HG02623 (cell line): ENCODE measurements around the gene STRIT1.

Source experiments
- ATAC-seq: cut with Tn5 transposase; IDR thresholded peaks from one replicate; pipeline ENCODE4 v1.9.1; 2021; ENCODE audit warnings: moderate library complexity; ENCODE audit not compliant: unreplicated experiment

STRIT1 gene

GRCh38 chr3:155293516-155293915 is at the start of gene STRIT1:
Gene STRIT1, minus strand, starts transcription at chr3:155293683.
- ATAC-seq = no peak

GRCh38 chr3:155342344-155342743 is 48.9 kb upstream of the STRIT1 start:
- ATAC-seq = no peak

DNA sequence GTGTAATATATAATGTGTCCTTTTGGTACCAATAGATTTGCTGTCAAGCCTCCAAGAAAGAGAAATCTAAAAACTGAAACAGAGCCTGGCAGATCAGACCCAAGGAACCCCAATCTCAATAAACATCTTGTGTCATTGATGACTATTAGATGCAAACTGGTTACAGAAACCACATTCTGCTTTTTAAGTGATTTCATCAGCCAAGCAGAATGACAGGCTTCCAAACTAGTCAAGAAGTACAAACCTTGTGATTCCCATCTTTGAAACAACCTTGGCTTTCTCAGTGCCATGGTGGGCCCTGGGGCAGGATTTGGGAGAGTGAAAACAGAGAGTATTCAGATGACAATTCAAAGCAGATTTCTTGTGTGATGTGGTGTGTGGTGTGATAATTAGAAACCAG is 45.6 kb upstream of the STRIT1 start:
- no peak for ATAC-seq

DNA sequence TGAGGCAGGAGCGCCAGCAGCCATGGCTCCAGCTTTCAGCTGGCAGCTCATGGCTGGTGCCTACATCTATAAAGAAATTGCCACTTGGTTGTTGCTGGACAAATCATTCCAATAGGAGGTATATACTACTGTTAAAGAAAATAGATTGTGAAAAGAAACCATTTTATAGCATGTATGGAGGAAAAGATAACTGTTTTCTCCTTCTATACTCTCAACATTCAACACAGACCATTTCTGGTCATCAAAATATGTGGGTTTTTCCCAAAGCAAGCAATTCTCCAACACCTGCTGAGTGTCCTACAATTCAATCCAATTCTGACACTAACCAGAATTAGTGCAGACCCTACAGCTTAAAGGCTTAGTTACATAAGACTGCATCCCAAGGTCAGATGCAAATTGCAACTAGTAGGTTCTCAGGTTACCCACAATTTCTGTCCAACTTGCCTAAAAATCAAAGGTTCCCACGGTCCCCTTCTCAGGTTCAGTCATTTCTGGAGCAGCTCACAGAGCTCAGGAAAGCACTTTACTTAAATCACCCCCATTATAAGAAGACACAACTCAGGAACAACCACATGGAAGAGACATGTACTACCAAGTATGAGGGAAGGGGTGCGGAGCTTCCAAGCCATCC is 42.4 kb upstream of the STRIT1 start:
- no peak for ATAC-seq

DNA sequence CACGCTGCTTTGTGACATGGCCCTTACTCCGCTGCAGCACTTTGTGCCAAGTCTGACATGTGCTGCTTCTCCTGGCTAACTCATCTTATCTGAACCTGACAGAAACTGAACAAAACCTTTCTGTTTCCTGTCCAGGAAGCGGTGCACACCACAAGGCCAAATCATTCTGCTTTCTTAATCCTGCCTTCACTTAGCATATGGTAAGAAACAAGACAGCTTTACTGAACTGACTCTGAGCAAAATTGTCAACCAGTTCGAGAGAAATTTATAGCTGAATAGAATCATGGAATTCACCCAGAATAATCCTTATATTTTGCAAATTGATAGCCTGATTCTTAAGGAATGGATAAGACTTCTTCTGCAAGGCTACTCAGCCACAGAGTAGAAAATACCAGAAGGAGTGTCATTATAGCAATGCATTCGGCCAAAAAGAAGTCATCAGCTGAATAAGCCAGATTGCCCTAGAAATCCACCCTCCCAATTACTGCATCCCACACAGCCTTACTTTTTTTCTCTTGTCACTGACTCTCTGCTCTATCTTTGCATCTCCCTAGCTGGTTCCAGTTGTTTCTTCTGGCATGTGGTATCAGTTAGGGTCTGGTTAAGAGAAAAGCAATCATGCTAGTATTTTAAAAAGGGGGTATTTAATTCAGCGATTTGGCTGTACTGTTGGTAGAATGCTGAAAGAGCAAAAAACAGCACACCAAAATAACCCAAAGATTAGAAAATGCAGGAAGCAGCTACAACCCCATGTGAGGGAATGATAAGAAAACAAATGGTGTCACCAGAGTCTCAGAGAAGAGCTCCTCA is 41.6 kb upstream of the STRIT1 start:
- ATAC-seq = peak; percentile 88

GRCh38 chr3:155334215-155334913 is 40.9 kb upstream of the STRIT1 start:
- no peak for ATAC-seq

DNA sequence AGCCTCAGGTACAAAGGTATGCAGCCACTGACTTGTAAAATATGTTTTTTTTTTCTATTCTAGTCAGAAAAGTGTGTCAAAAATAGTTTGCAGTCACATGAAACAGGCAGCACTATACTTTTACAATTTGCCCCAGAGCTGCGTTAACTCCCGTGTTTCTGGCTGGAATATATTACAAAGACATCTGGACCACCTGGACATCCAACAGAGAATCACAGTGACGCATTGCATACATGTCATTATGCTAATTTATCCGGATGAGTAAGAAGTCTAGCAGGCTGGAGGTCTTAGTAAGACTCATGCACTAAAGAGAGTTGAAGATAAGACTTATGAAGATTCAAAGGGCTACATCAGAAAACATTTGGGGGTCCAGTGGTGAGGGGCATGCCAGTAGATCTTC is 39.2 kb upstream of the STRIT1 start:
- no peak for ATAC-seq

- no peak for ATAC-seq
These were observed 37.6 kb upstream of the STRIT1 start for GRCh38 chr3:155331078-155331477.

DNA sequence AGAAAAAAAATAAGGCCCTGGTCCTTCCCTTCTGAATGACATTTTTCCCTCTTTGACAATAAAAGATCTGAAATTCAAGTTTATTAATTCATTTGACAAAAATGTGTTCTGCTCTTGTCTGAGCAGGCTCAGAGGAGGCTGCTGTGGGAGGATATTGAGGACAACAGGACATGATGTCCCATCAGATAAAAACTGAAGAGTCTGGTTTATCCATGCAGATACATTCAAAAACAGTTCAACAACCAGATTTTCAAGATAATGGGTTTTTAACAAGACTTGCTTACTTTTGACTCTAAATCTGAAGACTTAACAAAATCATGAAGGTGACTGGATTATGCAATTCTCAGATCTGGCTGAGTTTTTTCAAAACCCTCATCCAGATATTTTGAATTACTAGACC is 36.9 kb upstream of the STRIT1 start:
- no peak for ATAC-seq

DNA sequence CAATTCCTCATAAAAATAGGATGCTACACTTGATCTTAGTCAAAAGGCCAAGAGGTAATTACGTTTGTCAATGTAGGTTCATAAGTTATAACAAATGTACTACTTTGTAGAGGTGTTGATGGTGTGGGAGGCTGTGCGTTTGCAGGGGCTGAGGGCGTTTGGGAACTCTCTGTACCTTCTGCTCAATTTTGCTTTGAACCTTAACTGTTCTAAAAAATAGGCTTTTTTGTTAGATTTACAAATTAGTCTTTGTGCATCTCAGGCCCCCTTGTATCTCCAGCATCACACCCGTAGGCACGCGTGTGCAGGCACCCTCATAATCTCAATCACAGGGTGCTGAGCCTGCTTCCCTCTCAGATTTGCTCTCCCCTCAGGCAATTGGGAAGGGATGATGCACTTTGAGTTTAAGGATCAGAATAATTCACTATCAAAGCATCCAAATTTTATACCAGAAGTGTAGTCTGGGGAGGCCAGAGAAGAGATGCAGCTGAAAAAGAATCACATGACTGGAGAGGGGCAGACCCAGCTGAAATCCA is 36.1 kb upstream of the STRIT1 start:
- no peak for ATAC-seq

- no peak for ATAC-seq
These were observed 34.4 kb upstream of the STRIT1 start for GRCh38 chr3:155327871-155328270.

GRCh38 chr3:155327430-155327829 is 33.9 kb upstream of the STRIT1 start:
- ATAC-seq = no peak

DNA sequence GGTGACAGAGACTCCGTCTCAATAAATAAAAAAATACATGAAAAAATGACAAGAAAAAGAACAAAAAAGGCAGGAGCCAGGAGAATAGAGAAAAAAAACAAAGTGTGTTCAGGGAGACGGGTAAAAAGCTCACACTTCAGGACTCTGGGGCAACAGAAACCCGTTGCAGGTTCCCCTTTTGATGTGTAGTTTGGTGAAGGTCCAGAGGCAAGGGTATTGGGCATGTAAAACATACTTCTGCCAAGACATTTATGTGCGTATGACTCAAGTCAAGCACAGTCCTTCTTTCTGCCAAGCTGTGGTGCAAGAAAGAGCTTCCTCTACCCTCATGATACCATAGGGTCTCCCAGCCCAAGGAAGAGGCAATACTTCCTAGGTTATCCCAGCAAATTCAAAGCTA is 33.4 kb upstream of the STRIT1 start:
- no peak for ATAC-seq

DNA sequence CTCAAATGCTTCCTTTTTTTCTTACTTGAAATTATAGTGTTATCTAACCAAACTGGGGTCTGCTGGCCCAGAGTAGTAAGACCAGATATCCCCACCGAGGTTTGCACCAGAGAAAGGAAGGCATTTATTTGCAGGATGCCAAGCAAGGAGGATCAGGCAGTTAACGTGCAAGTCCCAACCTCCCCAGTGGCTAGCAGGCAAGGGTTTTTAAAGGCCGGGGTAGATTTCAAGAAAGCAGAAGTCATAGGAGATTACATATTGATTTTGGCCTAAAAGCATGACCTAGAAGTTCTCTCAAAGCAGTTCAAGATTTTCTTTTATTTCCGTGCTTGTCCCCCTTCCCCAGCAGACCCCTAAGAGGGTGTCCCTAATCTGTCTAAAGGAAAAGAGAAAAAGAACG is 32.8 kb upstream of the STRIT1 start:
- no peak for ATAC-seq

DNA sequence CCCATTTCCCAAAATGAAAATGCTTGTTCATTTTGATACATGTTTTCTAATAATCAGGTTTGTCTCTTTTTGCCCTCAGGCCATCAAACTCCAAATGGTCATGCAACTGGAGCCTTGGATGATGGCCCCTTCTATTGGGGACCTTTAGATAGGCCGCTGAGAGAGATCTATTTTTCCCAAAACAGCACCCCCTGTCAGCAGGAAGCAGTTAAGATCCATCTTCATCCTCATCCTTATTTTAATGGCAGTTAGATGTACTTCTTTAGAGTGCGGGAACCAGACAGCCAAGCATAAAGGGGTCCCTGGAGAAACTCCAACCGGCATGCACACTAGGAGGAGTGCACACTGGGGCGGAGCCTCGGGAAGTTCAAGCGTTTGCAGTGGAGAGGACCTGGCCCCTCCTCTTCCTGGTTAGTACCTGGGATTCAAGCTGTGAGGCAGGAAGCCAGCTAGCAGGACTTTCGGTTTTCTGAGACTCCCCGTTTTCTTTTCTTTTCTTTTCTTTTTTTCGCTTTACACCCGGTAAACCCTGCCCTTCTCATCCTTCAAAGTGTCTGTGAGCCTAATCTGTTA is 31.9 kb upstream of the STRIT1 start:
- no peak for ATAC-seq

DNA sequence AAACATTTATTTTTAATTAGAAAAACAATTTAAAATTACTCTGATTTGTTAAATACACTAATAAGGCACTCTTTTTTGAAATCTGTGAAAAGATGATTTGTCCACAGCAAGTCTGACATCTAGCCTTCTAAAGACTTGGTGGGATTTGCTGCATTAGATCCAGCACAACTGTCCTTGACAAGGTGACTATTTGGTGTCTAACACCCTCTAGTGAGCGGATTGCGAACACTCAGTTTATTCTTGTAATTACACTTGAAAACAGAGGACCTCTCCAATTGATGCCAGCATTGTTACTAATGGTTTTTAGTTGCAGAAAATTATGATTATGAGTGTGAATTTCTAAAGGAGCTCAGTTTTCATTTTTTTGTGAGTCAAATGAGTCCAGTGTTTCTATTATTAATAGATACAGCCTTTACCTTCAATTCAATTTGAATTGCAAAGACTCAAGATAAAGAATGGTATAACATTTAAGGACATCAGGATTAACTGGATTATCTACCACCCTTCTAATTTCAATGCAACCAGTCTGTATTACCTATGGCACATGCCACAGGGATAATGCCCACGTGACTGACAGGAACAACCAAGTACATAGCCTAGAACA is 29.7 kb upstream of the STRIT1 start:
- ATAC-seq = peak; percentile 71

DNA sequence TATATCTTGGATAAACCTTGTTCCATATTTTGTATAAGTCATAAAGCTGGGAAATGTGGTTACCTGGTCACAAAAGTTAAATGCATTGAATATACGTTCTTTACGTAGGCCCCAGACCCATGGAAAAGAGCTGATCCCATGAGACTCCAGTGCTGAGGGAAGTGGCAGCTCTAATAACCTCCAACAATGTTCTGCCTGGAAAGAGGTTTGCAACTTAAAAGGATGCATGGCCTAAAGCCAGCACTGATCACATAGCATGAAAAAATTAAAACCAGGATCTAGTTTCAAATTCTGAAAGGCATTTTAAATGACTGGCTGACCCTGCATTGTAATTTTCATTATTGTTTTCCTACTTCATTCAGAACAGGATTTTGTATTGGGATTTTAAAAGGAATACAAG is 27.9 kb upstream of the STRIT1 start:
- no peak for ATAC-seq

- ATAC-seq = no peak
These were observed 27.5 kb upstream of the STRIT1 start for GRCh38 chr3:155320934-155321333.

DNA sequence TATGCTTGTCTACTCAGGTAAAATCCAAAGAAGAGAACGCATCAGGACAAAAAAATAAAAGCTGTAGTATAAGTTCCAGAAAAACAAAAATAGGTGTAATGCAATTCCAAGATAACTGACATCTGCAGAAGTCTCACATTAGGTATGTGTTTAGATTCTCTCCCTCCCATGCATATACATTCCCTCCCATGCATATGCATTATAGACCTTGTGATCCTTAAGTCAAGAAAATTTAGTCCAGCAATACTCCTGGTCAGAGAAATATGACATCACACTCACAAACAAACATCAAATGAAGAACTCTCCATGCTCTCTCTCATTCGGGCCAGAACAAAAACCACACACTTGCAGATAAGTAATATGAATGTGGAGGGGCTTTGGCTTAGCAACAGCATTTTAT is 25.3 kb upstream of the STRIT1 start:
- no peak for ATAC-seq

GRCh38 chr3:155317211-155317610 is 23.7 kb upstream of the STRIT1 start:
- no peak for ATAC-seq

GRCh38 chr3:155316426-155316825 is 22.9 kb upstream of the STRIT1 start:
- ATAC-seq = no peak
